Activated CD4-positive, CD25-positive, alpha-beta regulatory T cell (primary cell): ENCODE results near the gene KCNK4.
"Not testable (repeated sequence)": the region's sequence is repeated elsewhere in the genome, so short reads cannot be mapped to it uniquely, and the experiment has no call there.

Experiments used
- DNase-seq, 4 experiments: peaks; one replicate each; lab custom pipeline; 2025; lab: John Stamatoyannopoulos, UW

KCNK4 gene

GRCh38 chr11:64306876-64307622, 15.9 kb downstream of the KCNK4 start:
- no peak for DNase-seq

- DNase-seq = not testable (repeated sequence)
Observed at GRCh38 chr11:64307795-64308194, 16.7 kb downstream of the KCNK4 start.

- DNase-seq = no peak
Observed at GRCh38 chr11:64312947-64313346, 21.8 kb downstream of the KCNK4 start.

GRCh38 chr11:64313491-64314145, 22.5 kb downstream of the KCNK4 start:
- DNase-seq = no peak

- no peak for DNase-seq
Observed at GRCh38 chr11:64314146-64314804, 23.2 kb downstream of the KCNK4 start.

- no peak for DNase-seq
Observed at GRCh38 chr11:64314805-64315561, 23.9 kb downstream of the KCNK4 start.

GRCh38 chr11:64315667-64316526, 24.8 kb downstream of the KCNK4 start:
- not testable (repeated sequence) for DNase-seq

- DNase-seq = no peak
Observed at GRCh38 chr11:64316672-64317324, 25.7 kb downstream of the KCNK4 start.

GRCh38 chr11:64317325-64317960, 26.3 kb downstream of the KCNK4 start, which contains the start of gene TRMT112:
TSS of gene TRMT112 (minus strand) at chr11:64317559. CDS start at chr11:64317526, 33 bp downstream.
- DNase-seq = peak; percentile 84 to 94 (median 90)

- peak; percentile 78 to 93 (median 89) for DNase-seq
Observed at GRCh38 chr11:64317961-64318765, 27.1 kb downstream of the KCNK4 start, which contains the start of gene PRDX5. TSS of gene PRDX5 (plus strand) at chr11:64318121. CDS start at chr11:64318216, 95 bp downstream.

GRCh38 chr11:64318766-64319761, 28.0 kb downstream of the KCNK4 start:
- no peak for DNase-seq

- no peak for DNase-seq
Observed at GRCh38 chr11:64320556-64320955, 29.5 kb downstream of the KCNK4 start.

- no peak for DNase-seq
Observed at GRCh38 chr11:64321026-64321425, 29.9 kb downstream of the KCNK4 start.

GRCh38 chr11:64321533-64321932, 30.4 kb downstream of the KCNK4 start:
- DNase-seq = no peak

- no peak for DNase-seq
Observed at GRCh38 chr11:64322925-64323260, 31.8 kb downstream of the KCNK4 start.

GRCh38 chr11:64323373-64323772, 32.3 kb downstream of the KCNK4 start:
- DNase-seq = no peak

- not testable (repeated sequence) for DNase-seq
Observed at GRCh38 chr11:64323984-64324383, 32.9 kb downstream of the KCNK4 start.
